ENCODE results near the gene PSD2.

Gene PSD2

GRCh38 chr5:139795074-139796001, at the start of gene PSD2:
PSD2 (plus strand) TSS chr5:139795808; CDS start chr5:139809441, 13,633 bp downstream.
- no peak for DNase-seq

GRCh38 chr5:139746691-139747582, 48.7 kb upstream of the PSD2 start:
- DNase-seq = no peak

- DNase-seq = no peak
Observed at GRCh38 chr5:139747583-139748504, 47.8 kb upstream of the PSD2 start.

GRCh38 chr5:139748505-139748826, 47.1 kb upstream of the PSD2 start:
- no peak for DNase-seq

GRCh38 chr5:139749242-139749641, 46.4 kb upstream of the PSD2 start:
- no peak for DNase-seq

- DNase-seq = no peak
Observed at GRCh38 chr5:139751236-139751635, 44.4 kb upstream of the PSD2 start.

GRCh38 chr5:139752506-139753473, 42.8 kb upstream of the PSD2 start:
- DNase-seq = no peak

- DNase-seq = no peak
Observed at GRCh38 chr5:139755892-139756671, 39.5 kb upstream of the PSD2 start.

- no peak for DNase-seq
Observed at GRCh38 chr5:139756971-139757370, 38.6 kb upstream of the PSD2 start.

- DNase-seq = no peak
Observed at GRCh38 chr5:139757727-139758509, 37.7 kb upstream of the PSD2 start.

- no peak for DNase-seq
Observed at GRCh38 chr5:139758510-139759075, 37.0 kb upstream of the PSD2 start.

- DNase-seq = no peak
Observed at GRCh38 chr5:139759219-139759721, 36.3 kb upstream of the PSD2 start.

GRCh38 chr5:139760066-139761056, 35.2 kb upstream of the PSD2 start:
- no peak for DNase-seq

- no peak for DNase-seq
Observed at GRCh38 chr5:139761057-139761450, 34.6 kb upstream of the PSD2 start.

GRCh38 chr5:139761501-139761900, 34.1 kb upstream of the PSD2 start:
- no peak for DNase-seq

GRCh38 chr5:139762615-139763170, 32.9 kb upstream of the PSD2 start:
- DNase-seq = no peak

- no peak for DNase-seq
Observed at GRCh38 chr5:139763280-139763929, 32.2 kb upstream of the PSD2 start.
